ENCODE measurements around the gene TPRA1. TPM values are rescaled to one million over a fixed set of nuclear protein-coding genes. Genes with fewer than 3 reads are reported as not detected.

Gene TPRA1
- total RNA-seq, 1 donor = 30.4 TPM

- Histone ChIP-seq H2AFZ (ENCODE audit: low read length) (no peak overlapping the region), H3K9me3 (ENCODE audit: low read depth, low read length) (no peaks in the 10 kb centered on the region), H4K20me1 (ENCODE audit: insufficient read depth, low read length) (peaks cover 19% of the 10 kb centered on the region), H3K4me3 (ENCODE audit: insufficient read depth, low read length) (no peak overlapping the region), H3K36me3 (ENCODE audit: insufficient read depth, low read length) (peaks cover 33% of the 10 kb centered on the region), H3K27me3 (ENCODE audit: insufficient read depth, low read length) (peaks cover 16% of the 10 kb centered on the region), H3K27ac (ENCODE audit: low read depth, low read length) (no peak overlapping the region), H3K4me2 (ENCODE audit: insufficient read depth, low read length) (no peak overlapping the region), H3K4me1 (ENCODE audit: insufficient read depth, low read length) (no peaks in the 10 kb centered on the region), H3K79me2 (ENCODE audit: insufficient read depth, low read length) (no peaks in the 10 kb centered on the region)
- no peak for DNase-seq (ENCODE audit: insufficient read length, low spot score, missing footprints)
- TF ChIP-seq CTCF (IDR thresholded peaks at IDR 0.05; ENCODE audit: extremely low read depth, low read depth, low read length) = no peak
Observed at GRCh38 chr3:127569160-127569559, 21.4 kb downstream of the TPRA1 start.

GRCh38 chr3:127568586-127568985, 21.9 kb downstream of the TPRA1 start:
- no peaks in the 10 kb centered on the region for H3K9me3 ChIP-seq (ENCODE audit: low read depth, low read length)
- DNase-seq (ENCODE audit: insufficient read length, low spot score, missing footprints) = no peak
- peaks cover 14% of the 10 kb centered on the region for H4K20me1 ChIP-seq (ENCODE audit: insufficient read depth, low read length)
- peaks cover 28% of the 10 kb centered on the region for H3K36me3 ChIP-seq (ENCODE audit: insufficient read depth, low read length)
- H3K79me2 ChIP-seq (ENCODE audit: insufficient read depth, low read length) = no peaks in the 10 kb centered on the region
- no peak overlapping the region for H3K4me3 ChIP-seq (ENCODE audit: insufficient read depth, low read length)
- H3K27ac ChIP-seq (ENCODE audit: low read depth, low read length) = no peak overlapping the region
- no peaks in the 10 kb centered on the region for H3K4me1 ChIP-seq (ENCODE audit: insufficient read depth, low read length)
- H2AFZ ChIP-seq (ENCODE audit: low read length) = no peak overlapping the region
- H3K4me2 ChIP-seq (ENCODE audit: insufficient read depth, low read length) = no peak overlapping the region
- H3K27me3 ChIP-seq (ENCODE audit: insufficient read depth, low read length) = peaks cover 17% of the 10 kb centered on the region
- no peak for TF ChIP-seq CTCF (IDR thresholded peaks at IDR 0.05; ENCODE audit: extremely low read depth, low read depth, low read length)

- peaks cover under 1% of the 10 kb centered on the region for H4K20me1 ChIP-seq (ENCODE audit: insufficient read depth, low read length)
- H3K9me3 ChIP-seq (ENCODE audit: low read depth, low read length) = no peaks in the 10 kb centered on the region
- peak; percentile 17 for DNase-seq (ENCODE audit: insufficient read length, low spot score, missing footprints)
- no peak overlapping the region for H3K4me2 ChIP-seq (ENCODE audit: insufficient read depth, low read length)
- no peak overlapping the region for H2AFZ ChIP-seq (ENCODE audit: low read length)
- H3K27ac ChIP-seq (ENCODE audit: low read depth, low read length) = no peak overlapping the region
- TF ChIP-seq CTCF (IDR thresholded peaks at IDR 0.05; ENCODE audit: extremely low read depth, low read depth, low read length) = no peak
- no peak overlapping the region for H3K4me3 ChIP-seq (ENCODE audit: insufficient read depth, low read length)
- no peaks in the 10 kb centered on the region for H3K79me2 ChIP-seq (ENCODE audit: insufficient read depth, low read length)
- H3K27me3 ChIP-seq (ENCODE audit: insufficient read depth, low read length) = peaks cover 20% of the 10 kb centered on the region
- H3K36me3 ChIP-seq (ENCODE audit: insufficient read depth, low read length) = peaks cover 11% of the 10 kb centered on the region
- no peaks in the 10 kb centered on the region for H3K4me1 ChIP-seq (ENCODE audit: insufficient read depth, low read length)
Observed at GRCh38 chr3:127566833-127567232, 23.7 kb downstream of the TPRA1 start.

GRCh38 chr3:127565711-127566110, 24.8 kb downstream of the TPRA1 start:
- DNase-seq (ENCODE audit: insufficient read length, low spot score, missing footprints) = peak; percentile 50
- TF ChIP-seq CTCF (IDR thresholded peaks at IDR 0.05; ENCODE audit: extremely low read depth, low read depth, low read length) = no peak
- Histone ChIP-seq H3K79me2 (ENCODE audit: insufficient read depth, low read length) (no peaks in the 10 kb centered on the region), H3K4me3 (ENCODE audit: insufficient read depth, low read length) (no peak overlapping the region), H3K36me3 (ENCODE audit: insufficient read depth, low read length) (peaks cover 4% of the 10 kb centered on the region), H4K20me1 (ENCODE audit: insufficient read depth, low read length) (no peaks in the 10 kb centered on the region), H3K9me3 (ENCODE audit: low read depth, low read length) (no peaks in the 10 kb centered on the region), H3K4me2 (ENCODE audit: insufficient read depth, low read length) (no peak overlapping the region), H3K4me1 (ENCODE audit: insufficient read depth, low read length) (no peaks in the 10 kb centered on the region), H3K27me3 (ENCODE audit: insufficient read depth, low read length) (peaks cover 21% of the 10 kb centered on the region), H3K27ac (ENCODE audit: low read depth, low read length) (no peak overlapping the region), H2AFZ (ENCODE audit: low read length) (no peak overlapping the region)
